ENCODE data around the gene PLXNA4.
A peak's percentile ranks its signal among the peaks of the same experiment; 100 is the strongest.

Gene PLXNA4

GRCh38 chr7:132519936-132520335, 56.3 kb downstream of the PLXNA4 start:
- DNase-seq: no peak
- H3K4me3 ChIP-seq (ENCODE audit: low read depth, low read length): no peak overlapping the region
- H3K27ac ChIP-seq: no peak overlapping the region
- no peak for TF ChIP-seq CTCF (IDR thresholded peaks at IDR 0.05; ENCODE audit: low read depth, low read length, missing control alignments)
- no peaks in the 10 kb centered on the region for H3K27me3 ChIP-seq (replicated peaks)
- in situ Hi-C loops (cut with HindIII; ENCODE audit: low pct_ligation_motif_present, low sequenced_read_pairs): no loop called here
- H3K36me3 ChIP-seq (replicated peaks): no peaks in the 10 kb centered on the region

DNA sequence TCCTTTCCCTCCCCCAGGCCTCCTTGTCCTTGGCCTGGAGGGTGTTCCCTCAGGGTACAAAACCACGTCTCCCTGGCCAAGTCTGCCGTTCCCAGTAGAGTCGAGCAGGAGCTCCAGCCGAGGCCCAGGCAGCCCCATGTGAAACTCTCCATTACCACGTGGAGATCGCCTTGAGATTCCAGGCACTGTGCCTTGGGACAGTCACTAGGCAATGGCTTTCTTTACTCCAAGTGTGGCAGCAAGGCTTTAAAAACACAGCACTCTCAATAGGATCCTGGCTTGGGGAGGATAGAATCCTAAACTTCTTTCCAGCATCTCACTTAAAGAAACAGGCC, 57.5 kb downstream of the PLXNA4 start:
- no peak for TF ChIP-seq CTCF (IDR thresholded peaks at IDR 0.05; ENCODE audit: low read depth, low read length, missing control alignments)
- H3K27ac ChIP-seq: no peak overlapping the region
- H3K27me3 ChIP-seq (replicated peaks): no peaks in the 10 kb centered on the region
- in situ Hi-C loops (cut with HindIII; ENCODE audit: low pct_ligation_motif_present, low sequenced_read_pairs): no loop called here
- no peak for DNase-seq
- H3K4me3 ChIP-seq (ENCODE audit: low read depth, low read length): no peak overlapping the region
- H3K36me3 ChIP-seq (replicated peaks): no peaks in the 10 kb centered on the region

GRCh38 chr7:132518102-132518838, 58.0 kb downstream of the PLXNA4 start:
- in situ Hi-C loops (cut with HindIII; ENCODE audit: low pct_ligation_motif_present, low sequenced_read_pairs): no loop called here
- Histone ChIP-seq H3K4me3 (ENCODE audit: low read depth, low read length) (no peak overlapping the region), H3K36me3 (replicated peaks) (no peaks in the 10 kb centered on the region), H3K27me3 (replicated peaks) (no peaks in the 10 kb centered on the region), H3K27ac (no peak overlapping the region)
- DNase-seq: no peak
- TF ChIP-seq CTCF (IDR thresholded peaks at IDR 0.05; ENCODE audit: low read depth, low read length, missing control alignments): peak; percentile 64

DNA sequence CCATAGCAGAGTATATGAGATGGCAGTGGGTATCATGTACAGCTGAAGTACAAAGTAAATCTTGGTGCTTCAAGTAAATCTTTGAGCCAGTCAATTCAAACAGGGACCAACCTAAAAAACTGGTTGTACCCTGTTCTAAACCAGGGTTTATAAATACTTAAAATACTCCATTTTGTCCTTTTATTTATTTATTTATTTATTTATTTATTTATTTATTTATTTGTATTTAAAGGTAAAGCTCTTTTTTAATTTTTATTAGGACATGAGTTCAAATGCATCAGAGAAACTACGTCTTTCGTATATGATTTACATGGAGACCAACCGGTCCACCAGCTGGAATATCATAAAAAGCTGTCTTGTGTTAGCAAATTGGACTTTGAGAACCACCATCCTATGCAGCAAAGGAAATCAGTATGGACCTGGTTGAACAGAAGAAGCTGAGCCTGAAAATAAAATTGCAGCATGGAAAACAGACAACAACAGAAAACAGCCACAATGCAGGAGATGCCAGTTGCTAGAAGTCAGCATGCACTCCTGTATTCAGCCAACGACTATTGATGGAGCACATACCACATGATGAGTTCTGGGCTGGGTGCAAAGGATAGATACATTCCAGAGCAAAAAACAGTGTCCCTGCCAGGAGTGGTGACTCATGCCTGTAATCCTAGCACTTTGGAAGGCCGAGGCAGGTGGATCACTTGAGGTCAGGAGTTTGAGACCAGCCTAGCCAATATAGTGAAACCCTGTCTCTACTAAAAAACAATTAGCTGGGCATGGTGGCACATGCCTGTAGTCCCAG, 60.0 kb downstream of the PLXNA4 start:
- in situ Hi-C loops (cut with HindIII; ENCODE audit: low pct_ligation_motif_present, low sequenced_read_pairs): no loop called here
- no peak for TF ChIP-seq CTCF (IDR thresholded peaks at IDR 0.05; ENCODE audit: low read depth, low read length, missing control alignments)
- H3K36me3 ChIP-seq (replicated peaks): no peaks in the 10 kb centered on the region
- DNase-seq: peak; percentile 5
- H3K4me3 ChIP-seq (ENCODE audit: low read depth, low read length): no peak overlapping the region
- H3K27ac ChIP-seq: no peak overlapping the region
- H3K27me3 ChIP-seq (replicated peaks): no peaks in the 10 kb centered on the region

DNA sequence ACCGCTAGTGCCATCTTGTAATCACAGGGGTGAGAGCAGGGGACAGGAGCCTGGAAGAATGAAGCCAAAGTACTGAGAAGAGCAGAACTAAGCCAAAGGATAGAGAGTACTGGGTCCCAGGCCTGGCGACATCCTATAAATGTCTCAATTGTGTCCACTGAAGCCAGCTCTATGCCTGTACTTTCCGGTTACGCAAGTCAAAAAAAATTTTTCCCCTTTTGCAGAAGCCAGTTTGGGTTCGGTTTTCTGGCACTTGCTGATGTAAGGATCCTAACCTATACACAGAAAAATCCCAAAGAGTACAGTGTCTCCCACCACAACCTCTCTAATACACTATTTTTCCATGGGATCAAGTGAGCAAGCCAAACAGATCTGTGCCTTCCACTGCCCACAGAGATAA, 61.1 kb downstream of the PLXNA4 start:
- Histone ChIP-seq H3K27me3 (replicated peaks) (no peaks in the 10 kb centered on the region), H3K4me3 (ENCODE audit: low read depth, low read length) (no peak overlapping the region), H3K36me3 (replicated peaks) (no peaks in the 10 kb centered on the region), H3K27ac (no peak overlapping the region)
- TF ChIP-seq CTCF (IDR thresholded peaks at IDR 0.05; ENCODE audit: low read depth, low read length, missing control alignments): no peak
- in situ Hi-C loops (cut with HindIII; ENCODE audit: low pct_ligation_motif_present, low sequenced_read_pairs): no loop called here
- DNase-seq: no peak

Data from brain microvascular endothelial cell (primary cell).